SJCRH30 (cell line): Measurements from ENCODE around the gene ERCC3. TPM values are rescaled to one million over a fixed set of nuclear protein-coding genes. Genes with fewer than 3 reads are reported as not detected.

ENCODE experiments used
- total RNA-seq: library from RNA; depleted of rRNA; stranded (reverse); fragments of >200 nt; shearing (Covaris generic); gene quantifications from 2 replicates; pipeline ENCODE4 v1.2.3, GENCODE V29; 2014; rRNA removed

Gene ERCC3
- total RNA-seq, 1 experiment from 2014 or later: 46.9 TPM

Other genes starting within 250 kb of the ERCC3 start
- gene BIN1, start 187.0 kb downstream of the ERCC3 start, total RNA-seq: 87.6 and 90.4 TPM in 2 replicates
- 0.30 and 0.35 TPM in 2 replicates for gene CYP27C1, start 73.8 kb downstream of the ERCC3 start, total RNA-seq
- 24.4 and 28.8 TPM in 2 replicates for gene MAP3K2, start 93.8 kb upstream of the ERCC3 start, total RNA-seq
- not detected in 2 replicates for gene PROC, start 124.3 kb upstream of the ERCC3 start, total RNA-seq
- gene IWS1, start 232.3 kb upstream of the ERCC3 start, total RNA-seq: 61.1 and 66.8 TPM in 2 replicates
- 2.7 and 3.7 TPM in 2 replicates for gene MYO7B, start 241.5 kb upstream of the ERCC3 start, total RNA-seq